ENCODE measurements around the gene CLSTN2.

DNA sequence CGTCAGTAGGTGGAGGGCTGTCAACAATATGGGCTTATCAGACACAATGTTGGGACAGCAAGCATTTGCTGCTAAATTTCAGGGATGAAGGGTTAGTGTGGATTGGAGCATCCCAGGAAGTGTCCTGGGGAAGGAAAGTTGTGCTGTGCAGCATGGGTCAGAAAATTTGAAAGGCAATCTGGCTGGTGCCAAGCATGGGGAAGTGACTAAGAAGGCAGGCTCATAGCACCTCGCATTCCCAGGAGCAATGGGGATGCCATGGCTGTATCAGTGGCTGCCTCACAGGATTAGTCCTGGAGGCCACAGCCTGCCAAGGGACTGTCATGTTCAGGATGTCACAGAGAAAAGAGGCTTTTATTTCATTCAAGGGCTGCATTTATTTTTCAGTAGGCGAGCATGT is 420.5 kb downstream of the CLSTN2 start:
- no peak for TF ChIP-seq EZH2 (IDR thresholded peaks at IDR 0.05; ENCODE audit: borderline replicate concordance, low read length)
- TF ChIP-seq, protein P1, sequence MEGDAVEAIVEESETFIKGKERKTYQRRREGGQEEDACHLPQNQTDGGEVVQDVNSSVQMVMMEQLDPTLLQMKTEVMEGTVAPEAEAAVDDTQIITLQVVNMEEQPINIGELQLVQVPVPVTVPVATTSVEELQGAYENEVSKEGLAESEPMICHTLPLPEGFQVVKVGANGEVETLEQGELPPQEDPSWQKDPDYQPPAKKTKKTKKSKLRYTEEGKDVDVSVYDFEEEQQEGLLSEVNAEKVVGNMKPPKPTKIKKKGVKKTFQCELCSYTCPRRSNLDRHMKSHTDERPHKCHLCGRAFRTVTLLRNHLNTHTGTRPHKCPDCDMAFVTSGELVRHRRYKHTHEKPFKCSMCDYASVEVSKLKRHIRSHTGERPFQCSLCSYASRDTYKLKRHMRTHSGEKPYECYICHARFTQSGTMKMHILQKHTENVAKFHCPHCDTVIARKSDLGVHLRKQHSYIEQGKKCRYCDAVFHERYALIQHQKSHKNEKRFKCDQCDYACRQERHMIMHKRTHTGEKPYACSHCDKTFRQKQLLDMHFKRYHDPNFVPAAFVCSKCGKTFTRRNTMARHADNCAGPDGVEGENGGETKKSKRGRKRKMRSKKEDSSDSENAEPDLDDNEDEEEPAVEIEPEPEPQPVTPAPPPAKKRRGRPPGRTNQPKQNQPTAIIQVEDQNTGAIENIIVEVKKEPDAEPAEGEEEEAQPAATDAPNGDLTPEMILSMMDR (conservative IDR thresholded peaks at IDR 0.05 in 1 of 2, IDR thresholded peaks at IDR 0.05 in 1 of 2; ENCODE audit: extremely low read depth in 1 of 2, insufficient read depth in 1 of 2, low read depth in 1 of 2, low read length in 2 of 2), result no peak
